Natural killer cell (primary cell): ENCODE results near the gene RHOV. TPM values are rescaled to one million over a fixed set of nuclear protein-coding genes. Genes with fewer than 3 reads are reported as not detected.

Experiments
- ATAC-seq, 3 donors: fragments of 150-1000 bp in 2 of 3; fragments of 200-7000 bp in 1 of 3; cut with Tn5 transposase; 1 replicate in 1 of 3; 2 replicates in 2 of 3; pipeline ENCODE4 v1.10.0; 2021; ENCODE audit warnings: mild to moderate bottlenecking in 2 of 3, moderate library complexity in 2 of 3
- DNase-seq, 2 donors: peaks; one replicate each; pipeline versions ENCODE4 v3.0.0 to v3.0.0-alpha.2; 2013 to 2021; ENCODE audit warnings: mixed read lengths in 1 of 2
- H3K27ac ChIP-seq: one replicate; pipeline ENCODE4 v1.5.1; 2013; ENCODE audit warnings: mild to moderate bottlenecking, low read length
- H3K27me3 ChIP-seq: one replicate; pipeline ENCODE4 v1.6.1; 2013; ENCODE audit warnings: low read length; ENCODE audit not compliant: control insufficient read depth, insufficient read depth
- H3K36me3 ChIP-seq: one replicate; pipeline ENCODE4 v1.6.1; 2013; ENCODE audit warnings: low read length; ENCODE audit not compliant: control insufficient read depth, insufficient read depth
- H3K4me1 ChIP-seq: one replicate; pipeline ENCODE4 v1.6.1; 2013; ENCODE audit warnings: low read length; ENCODE audit not compliant: control insufficient read depth, insufficient read depth
- H3K4me3 ChIP-seq: one replicate; pipeline ENCODE4 v1.5.1; 2013; ENCODE audit warnings: low read length
- H3K9me3 ChIP-seq: one replicate; pipeline ENCODE4 v1.6.1; 2013; ENCODE audit warnings: low read length; ENCODE audit not compliant: control insufficient read depth, insufficient read depth
- H3K27ac Mint-ChIP-seq, 2 donors: one replicate each; pipeline ENCODE4 v1.8.0; 2022; ENCODE audit warnings: mild to moderate bottlenecking in 2 of 2, mixed read lengths in 2 of 2, moderate library complexity in 1 of 2
- H3K27me3 Mint-ChIP-seq, 2 donors: one replicate each; pipeline ENCODE4 v1.8.0; 2022; ENCODE audit warnings: low read depth in 2 of 2, mixed read lengths in 2 of 2
- H3K36me3 Mint-ChIP-seq: one replicate; pipeline ENCODE4 v1.8.0; 2022; ENCODE audit warnings: mixed read lengths
- H3K4me1 Mint-ChIP-seq, 2 donors: one replicate each; pipeline ENCODE4 v1.8.0; 2022; ENCODE audit warnings: mixed read lengths in 2 of 2
- H3K4me3 Mint-ChIP-seq: one replicate; pipeline ENCODE4 v1.8.0; 2022; ENCODE audit warnings: mild to moderate bottlenecking, moderate library complexity, mixed read lengths
- H3K9me3 Mint-ChIP-seq, 2 donors: one replicate each; pipeline ENCODE4 v1.8.0; 2022; ENCODE audit warnings: mixed read lengths in 2 of 2
- CTCF ChIP-seq: fragments of 200-600 bp; IDR thresholded peaks from one replicate; pipeline ENCODE4 v1.8.0; 2022; ENCODE audit warnings: antibody characterized with exemption
- WGBS: methylation state at CpG from one replicate; pipeline ENCODE4 v1.1.7; 2013; ENCODE audit warnings: missing lambda C conversion rate; ENCODE audit not compliant: insufficient coverage; 5-methylcytosine and 5-hydroxymethylcytosine counted together
- intact Hi-C: fragments of 100-400 bp; cut with micrococcal nuclease; formaldehyde crosslinking; loops from one replicate; pipeline ENCODE4 v1.14.2; 2022
- total RNA-seq, 4 donors: library from RNA; stranded (reverse); fragments of 120-200 nt in 1 of 4; gene quantifications; one replicate each; pipeline versions ENCODE4 v1.2.3 to v1.2.4, GENCODE V29; 2013 to 2022

The RHOV gene
- total RNA-seq, 3 donors from 2014 or later (not counting 1 experiment from before 2014, with no cell fraction given) = not detected

GRCh38 chr15:40845036-40845435, 29.0 kb downstream of the RHOV start:
- intact Hi-C loops = no loop called here
- H3K9me3 ChIP-seq = no peaks in the 10 kb centered on the region
- H3K4me3 ChIP-seq = peak overlapping the region; percentile 36

GRCh38 chr15:40844696-40845030, 29.4 kb downstream of the RHOV start:
- no peaks in the 10 kb centered on the region for H3K36me3 ChIP-seq
- no peaks in the 10 kb centered on the region for H3K9me3 ChIP-seq
- Mint-ChIP-seq H3K9me3 (no peaks in the 10 kb centered on the region), H3K4me3 (peak overlapping the region; percentile 76), H3K36me3 (no peaks in the 10 kb centered on the region), H3K27me3 (peaks cover 20 to 24% of the 10 kb centered on the region in 2 donors), H3K4me1 (peaks cover 6% of the 10 kb centered on the region in 2 donors), H3K27ac (no peak overlapping the region)
- peak overlapping the region; percentile 36 for H3K4me3 ChIP-seq
- H3K27me3 ChIP-seq = peaks cover 12% of the 10 kb centered on the region
- intact Hi-C loops = no loop called here
- H3K4me1 ChIP-seq = peaks cover 34% of the 10 kb centered on the region
- ATAC-seq (peak; percentile 53 to 67 (median 53)), DNase-seq (peak in 1 of 2 donors; percentile 49)
- no peak overlapping the region for H3K27ac ChIP-seq
- 1% methylated on average over 28 of the region's 28 CpGs for WGBS
- no peak for TF ChIP-seq CTCF

More at GRCh38 chr15:40845036-40845435, 29.0 kb downstream of the RHOV start:
- Mint-ChIP-seq H3K27me3 (peaks cover 20 to 24% of the 10 kb centered on the region in 2 donors), H3K36me3 (no peaks in the 10 kb centered on the region), H3K4me1 (peaks cover 6% of the 10 kb centered on the region in 2 donors), H3K27ac (no peak overlapping the region), H3K4me3 (peak overlapping the region; percentile 76), H3K9me3 (no peaks in the 10 kb centered on the region)
- ATAC-seq (no peak), DNase-seq (no peak)
- Histone ChIP-seq H3K36me3 (no peaks in the 10 kb centered on the region), H3K27me3 (peaks cover 12% of the 10 kb centered on the region), H3K27ac (no peak overlapping the region), H3K4me1 (peaks cover 34% of the 10 kb centered on the region)
- TF ChIP-seq CTCF = no peak
- 65% methylated on average over 11 of the region's 12 CpGs for WGBS

GRCh38 chr15:40843885-40844695, 29.9 kb downstream of the RHOV start, which contains the start of gene SPINT1:
Gene SPINT1, plus strand, starts transcription at chr15:40844048. Its CDS starts 507 bp downstream, at chr15:40844555.
- H3K4me1 Mint-ChIP-seq = peaks cover 6% of the 10 kb centered on the region in 2 donors
- ATAC-seq = peak; percentile 44 to 59 (median 57)
- H3K27me3 Mint-ChIP-seq = peaks cover 20 to 24% of the 10 kb centered on the region in 2 donors
- H3K9me3 ChIP-seq = no peaks in the 10 kb centered on the region
- H3K9me3 Mint-ChIP-seq = no peaks in the 10 kb centered on the region
- H3K4me3 ChIP-seq = peak within 1 kb of the TSS; percentile 36
- H3K4me1 ChIP-seq = peaks cover 34% of the 10 kb centered on the region
- under 1% methylated on average over 89 of the region's 89 CpGs for WGBS
- intact Hi-C loops = no loop called here
- TF ChIP-seq CTCF = no peak
- H3K4me3 Mint-ChIP-seq = peak within 1 kb of the TSS; percentile 83
- no peak within 1 kb of the TSS for H3K27ac ChIP-seq
- H3K27ac Mint-ChIP-seq = no peak within 1 kb of the TSS
- H3K27me3 ChIP-seq = peaks cover 12% of the 10 kb centered on the region
- no peaks in the 10 kb centered on the region for H3K36me3 ChIP-seq
- no peaks in the 10 kb centered on the region for H3K36me3 Mint-ChIP-seq
- peak in 1 of 2 donors; percentile 32 for DNase-seq
